Neural crest cell (in vitro differentiated cells): ENCODE data around the gene GSTCD. TPM values are rescaled to one million over a fixed set of nuclear protein-coding genes. Genes with fewer than 3 reads are reported as not detected.
"Not testable (repeated sequence)": the region's sequence is repeated elsewhere in the genome, so short reads cannot be mapped to it uniquely, and the experiment has no call there.

Experiments
- DNase-seq: peaks from one replicate; pipeline ENCODE4 v3.0.0; 2021; ENCODE audit warnings: low read depth, mixed read lengths, low spot score
- H3K27ac Mint-ChIP-seq: one replicate; pipeline ENCODE4 v1.8.0; 2021; ENCODE audit warnings: mild to moderate bottlenecking, mixed read lengths; ENCODE audit not compliant: unreplicated experiment
- H3K27me3 Mint-ChIP-seq: 2 replicates; pipeline ENCODE4 v1.8.0; 2021; ENCODE audit warnings: low read depth, mild to moderate bottlenecking, mixed read lengths
- H3K36me3 Mint-ChIP-seq: 2 replicates; pipeline ENCODE4 v1.8.0; 2021; ENCODE audit warnings: low read depth, mild to moderate bottlenecking, mixed read lengths
- H3K4me1 Mint-ChIP-seq: 2 replicates; pipeline ENCODE4 v1.8.0; 2021; ENCODE audit warnings: mixed read lengths
- H3K4me3 Mint-ChIP-seq: one replicate; pipeline ENCODE4 v1.8.0; 2021; ENCODE audit warnings: mild to moderate bottlenecking, mixed read lengths
- H3K9me3 Mint-ChIP-seq: 2 replicates; pipeline ENCODE4 v1.8.0; 2021; ENCODE audit warnings: mixed read lengths
- CTCF ChIP-seq: fragments of 200-600 bp; sonication (generic); conservative IDR thresholded peaks from 2 replicates; pipeline ENCODE4 v1.5.0; 2021; ENCODE audit warnings: antibody characterized with exemption, mild to moderate bottlenecking
- total RNA-seq: library from RNA; stranded (reverse); gene quantifications from 2 replicates; pipeline ENCODE4 v1.2.1, GENCODE V29; 2021

Gene GSTCD
- total RNA-seq, 1 donor from 2014 or later = 30.6 TPM

GRCh38 chr4:105715692-105716278, 7.2 kb downstream of the GSTCD start:
- peak; percentile 74 for TF ChIP-seq CTCF
- Mint-ChIP-seq H3K27me3 (no peaks in the 10 kb centered on the region), H3K4me3 (no peak overlapping the region), H3K4me1 (no peaks in the 10 kb centered on the region), H3K9me3 (no peaks in the 10 kb centered on the region), H3K36me3 (peaks cover 2% of the 10 kb centered on the region), H3K27ac (no peak overlapping the region)
- no peak for DNase-seq

- DNase-seq = no peak
- Mint-ChIP-seq H3K36me3 (peaks cover 4% of the 10 kb centered on the region), H3K27me3 (no peaks in the 10 kb centered on the region), H3K27ac (no peak overlapping the region), H3K9me3 (no peaks in the 10 kb centered on the region), H3K4me1 (no peaks in the 10 kb centered on the region), H3K4me3 (no peak overlapping the region)
- no peak for TF ChIP-seq CTCF
Observed at GRCh38 chr4:105719204-105719603, 10.6 kb downstream of the GSTCD start.

- Mint-ChIP-seq H3K27ac (no peak overlapping the region), H3K36me3 (peaks cover 35% of the 10 kb centered on the region), H3K4me1 (no peaks in the 10 kb centered on the region), H3K9me3 (no peaks in the 10 kb centered on the region), H3K4me3 (no peak overlapping the region), H3K27me3 (no peaks in the 10 kb centered on the region)
- no peak for DNase-seq
- no peak for TF ChIP-seq CTCF
Observed at GRCh38 chr4:105725623-105726022, 17.0 kb downstream of the GSTCD start.

- not testable (repeated sequence) for DNase-seq, H3K27me3 Mint-ChIP-seq, H3K4me1 Mint-ChIP-seq, H3K4me3 Mint-ChIP-seq, H3K27ac Mint-ChIP-seq
- Mint-ChIP-seq H3K36me3 (peaks cover 70% of the 10 kb centered on the region), H3K9me3 (peaks cover 16% of the 10 kb centered on the region)
Observed at GRCh38 chr4:105729895-105730294, 21.3 kb downstream of the GSTCD start.

- not testable (repeated sequence) for H3K4me1 Mint-ChIP-seq, H3K27me3 Mint-ChIP-seq, DNase-seq, H3K4me3 Mint-ChIP-seq, H3K27ac Mint-ChIP-seq
- Mint-ChIP-seq H3K36me3 (peaks cover 81% of the 10 kb centered on the region), H3K9me3 (peaks cover 31% of the 10 kb centered on the region)
Observed at GRCh38 chr4:105735217-105735616, 26.6 kb downstream of the GSTCD start.

GRCh38 chr4:105741548-105741947, 33.0 kb downstream of the GSTCD start:
- peaks cover 40% of the 10 kb centered on the region for H3K36me3 Mint-ChIP-seq
- no peak for DNase-seq
- no peak overlapping the region for H3K4me3 Mint-ChIP-seq
- TF ChIP-seq CTCF = no peak
- no peak overlapping the region for H3K27ac Mint-ChIP-seq
- no peaks in the 10 kb centered on the region for H3K4me1 Mint-ChIP-seq
- H3K27me3 Mint-ChIP-seq = no peaks in the 10 kb centered on the region
- H3K9me3 Mint-ChIP-seq = peaks cover 13% of the 10 kb centered on the region
